GM19043 (cell line): Measurements from ENCODE around the gene RNU5B-1.
"Not testable (repeated sequence)": the region's sequence is repeated elsewhere in the genome, so short reads cannot be mapped to it uniquely, and the experiment has no call there.

Experiments
- ATAC-seq: cut with Tn5 transposase; IDR thresholded peaks from one replicate; pipeline ENCODE4 v1.9.1; 2021; ENCODE audit warnings: low read depth; ENCODE audit not compliant: unreplicated experiment

Gene RNU5B-1

DNA sequence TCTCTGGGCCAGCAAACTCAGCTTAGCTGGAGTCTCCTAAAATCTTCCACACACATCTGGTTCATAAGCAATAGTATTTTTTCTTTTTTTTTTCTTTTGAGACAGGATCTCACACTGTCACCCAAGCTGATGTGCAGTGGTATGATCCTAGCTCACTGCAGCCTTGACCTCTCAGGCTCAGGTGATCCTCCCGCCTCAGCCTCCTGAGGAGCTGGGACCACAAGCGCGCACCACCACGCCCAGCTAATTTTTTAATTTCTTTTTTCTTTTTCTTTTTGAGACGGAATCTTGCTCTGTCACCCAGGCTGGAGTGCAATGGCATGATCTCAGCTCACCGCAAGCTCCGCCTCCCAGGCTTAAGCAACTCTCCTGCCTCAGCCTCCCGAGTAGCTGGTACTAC is 34.3 kb downstream of the RNU5B-1 start:
- no peak for ATAC-seq

DNA sequence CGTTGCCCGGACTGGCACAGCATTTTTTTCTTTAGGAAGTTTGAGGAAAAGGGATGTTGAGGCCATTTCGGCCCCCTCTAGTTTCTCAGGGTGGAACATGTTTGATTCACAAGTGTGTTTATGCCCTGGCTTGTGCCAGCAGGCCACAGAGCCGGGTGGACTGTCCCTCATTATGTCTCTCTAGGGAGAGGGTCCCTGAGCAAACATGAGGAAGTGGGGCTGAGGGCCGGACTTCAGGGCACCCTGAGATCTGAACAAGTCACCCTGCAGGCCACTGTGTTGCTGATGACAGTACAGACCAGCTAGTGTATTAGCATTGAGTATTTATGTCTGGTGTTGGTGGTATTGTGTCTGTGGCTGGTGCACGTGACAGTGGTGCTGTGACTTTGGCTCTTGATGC is 34.9 kb downstream of the RNU5B-1 start:
- no peak for ATAC-seq

GRCh38 chr15:65339920-65340319 is 35.4 kb downstream of the RNU5B-1 start:
- ATAC-seq = no peak

DNA sequence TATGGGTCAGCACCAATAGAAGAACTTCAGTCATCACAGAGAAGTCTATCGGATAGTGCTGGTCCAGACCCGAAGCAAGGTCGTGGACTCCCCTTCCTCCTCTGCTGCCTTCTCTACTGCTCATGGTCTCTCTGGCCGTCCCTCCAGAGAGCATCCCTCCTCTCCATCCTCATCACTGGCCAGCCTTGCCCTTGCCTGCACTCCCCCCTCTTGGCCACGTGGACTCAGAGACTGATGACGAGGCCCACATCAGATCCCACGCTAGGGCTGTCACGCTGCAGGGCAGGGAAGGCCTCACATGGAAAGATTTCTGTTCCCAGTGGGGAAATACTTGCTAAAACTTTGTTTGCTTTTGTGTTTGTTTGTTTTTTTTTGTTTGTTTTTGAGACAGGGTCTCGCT is 38.0 kb downstream of the RNU5B-1 start:
- ATAC-seq = no peak

DNA sequence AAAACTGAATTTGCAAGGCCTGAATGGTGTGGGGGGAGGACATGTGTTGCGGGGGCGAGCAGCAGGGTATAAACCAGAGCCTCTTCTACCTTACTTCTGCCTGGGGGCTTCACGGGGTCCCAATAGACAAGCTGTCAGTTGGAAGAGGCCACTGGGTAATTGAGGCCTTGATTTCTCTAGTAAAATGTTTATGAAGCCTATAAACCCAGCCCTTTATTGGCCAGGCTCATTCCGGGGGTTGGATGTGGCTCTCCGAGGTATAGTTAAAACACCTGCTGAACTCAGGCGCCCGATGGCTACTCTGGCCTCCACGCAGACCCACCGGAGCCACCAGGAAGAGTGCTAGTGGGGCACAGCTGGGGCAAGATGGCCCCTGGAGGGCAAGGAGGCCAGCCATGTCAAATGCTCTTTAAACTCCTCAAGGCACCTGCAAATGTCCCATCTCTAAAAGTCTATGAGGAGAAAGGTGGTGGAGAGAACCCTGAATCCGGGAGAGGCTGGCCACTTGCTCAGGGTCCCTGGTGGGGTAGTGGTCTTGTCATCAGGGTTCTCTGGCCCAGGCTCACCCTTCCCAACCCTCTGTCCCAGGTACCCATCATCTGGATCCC is 39.0 kb downstream of the RNU5B-1 start:
- ATAC-seq = no peak

- ATAC-seq = no peak
These were observed 39.9 kb downstream of the RNU5B-1 start for GRCh38 chr15:65344214-65344913.

DNA sequence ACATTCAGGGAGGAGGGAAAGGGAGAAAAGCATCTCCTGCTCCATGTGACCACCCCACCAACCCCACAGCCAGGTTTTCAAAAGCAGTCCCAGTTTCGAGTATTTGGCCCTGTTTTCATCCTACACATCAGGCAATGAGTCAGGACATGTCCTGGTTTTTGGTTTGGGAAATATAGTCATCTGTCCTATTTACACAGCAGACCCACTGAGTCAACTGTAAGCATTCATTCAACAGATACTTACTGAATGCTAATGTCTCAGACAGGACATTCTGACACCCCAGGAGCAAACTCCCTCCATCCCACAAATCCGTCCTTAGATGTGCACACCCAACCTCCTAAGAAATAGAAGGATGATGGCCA is 40.4 kb downstream of the RNU5B-1 start:
- no peak for ATAC-seq

DNA sequence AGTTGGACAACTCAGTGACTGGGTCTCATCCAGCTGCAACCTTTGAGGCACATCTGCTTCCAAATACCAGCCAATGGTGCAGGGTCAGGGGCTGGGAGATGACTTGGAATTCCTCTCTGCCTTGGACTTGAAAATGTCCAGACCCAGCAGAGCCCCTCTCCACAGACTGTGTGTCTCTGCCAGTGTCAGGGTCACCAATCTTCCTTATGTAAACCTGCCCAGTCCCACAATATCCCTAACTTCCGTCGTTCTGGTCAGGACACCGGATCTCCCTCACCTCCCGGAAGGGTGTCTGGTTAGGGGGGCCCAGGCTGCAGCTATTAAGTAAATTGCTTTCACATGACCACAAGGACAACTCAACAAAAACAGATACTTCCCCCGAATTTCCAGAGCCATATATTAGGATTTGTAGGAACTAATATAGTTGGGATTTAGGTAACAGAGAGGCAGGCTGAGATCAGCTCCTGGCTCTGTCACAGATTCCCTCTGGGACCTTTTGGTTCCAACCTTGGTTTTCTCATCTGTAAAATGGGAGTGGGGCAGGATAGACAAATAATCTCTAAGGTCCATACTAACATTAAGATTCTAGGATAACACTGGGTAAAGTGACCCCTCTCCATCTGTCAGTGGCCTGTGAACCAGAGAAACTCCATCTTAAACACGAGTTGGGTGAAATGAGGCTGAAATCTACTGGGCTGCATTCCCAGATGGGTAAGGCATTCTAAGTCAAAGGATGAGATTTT is 42.5 kb downstream of the RNU5B-1 start:
- ATAC-seq = no peak

- not testable (repeated sequence) for ATAC-seq
These were observed 43.3 kb downstream of the RNU5B-1 start for GRCh38 chr15:65347756-65348155.

DNA sequence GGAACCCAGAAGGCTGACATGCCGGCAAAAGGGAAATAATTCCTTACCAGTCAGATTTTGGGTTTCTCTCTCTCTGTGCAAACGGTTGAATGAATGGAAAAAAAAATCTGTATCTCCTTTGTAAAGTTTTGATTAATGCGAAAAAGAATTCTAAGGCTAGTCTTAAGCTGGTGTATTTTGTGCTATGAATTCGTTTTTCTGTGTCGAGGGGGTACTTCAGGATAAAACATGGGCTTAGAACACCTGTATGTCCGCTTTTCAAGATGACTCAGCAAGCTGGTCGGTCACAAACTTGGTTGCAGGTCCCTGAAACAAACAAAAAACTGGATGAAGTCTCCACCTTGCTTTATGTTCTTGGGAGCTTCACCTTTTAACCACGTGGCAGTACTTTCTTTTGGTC is 44.9 kb downstream of the RNU5B-1 start:
- ATAC-seq = no peak

GRCh38 chr15:65351972-65352371 is 47.5 kb downstream of the RNU5B-1 start:
- ATAC-seq = not testable (repeated sequence)
